Erythroblast (primary cell): Measurements from ENCODE around the gene TRMO.

Experiments used
- GATA1 ChIP-seq: IDR thresholded peaks from 2 replicates; pipeline ENCODE4 v1.6.1; 2011; ENCODE audit warnings: low read depth, mild to moderate bottlenecking, control low read depth, low read length, moderate library complexity
- POLR2A ChIP-seq: IDR thresholded peaks from 2 replicates; pipeline ENCODE4 v1.6.1; 2011; ENCODE audit warnings: mild to moderate bottlenecking, low read length

DNA sequence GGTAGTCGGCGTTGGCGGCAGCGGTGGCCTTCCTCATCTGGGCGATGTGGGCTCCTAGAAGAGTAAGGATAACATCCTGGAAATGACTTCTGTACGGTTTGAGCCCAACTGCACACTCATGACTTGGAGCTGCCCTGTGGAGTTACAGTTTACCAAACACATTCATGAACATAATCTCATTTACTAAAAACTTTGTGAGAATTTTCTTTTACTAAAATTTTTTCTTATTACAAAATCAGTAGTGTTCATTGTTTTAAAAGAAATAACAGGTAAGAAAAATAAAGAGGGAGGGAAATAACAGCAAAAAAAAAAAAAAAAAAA, 63.9 kb downstream of the TRMO start:
- no peak for TF ChIP-seq GATA1
- TF ChIP-seq POLR2A = no peak
